GM19372 (cell line): Measurements from ENCODE around the gene CXorf49B.
"Not testable (repeated sequence)": the region's sequence is repeated elsewhere in the genome, so short reads cannot be mapped to it uniquely, and the experiment has no call there.

Source experiments
- ATAC-seq: cut with Tn5 transposase; IDR thresholded peaks from one replicate; pipeline ENCODE4 v1.9.1; 2021; ENCODE audit warnings: mild to moderate bottlenecking, low read depth, moderate library complexity; ENCODE audit not compliant: unreplicated experiment

CXorf49B gene

DNA sequence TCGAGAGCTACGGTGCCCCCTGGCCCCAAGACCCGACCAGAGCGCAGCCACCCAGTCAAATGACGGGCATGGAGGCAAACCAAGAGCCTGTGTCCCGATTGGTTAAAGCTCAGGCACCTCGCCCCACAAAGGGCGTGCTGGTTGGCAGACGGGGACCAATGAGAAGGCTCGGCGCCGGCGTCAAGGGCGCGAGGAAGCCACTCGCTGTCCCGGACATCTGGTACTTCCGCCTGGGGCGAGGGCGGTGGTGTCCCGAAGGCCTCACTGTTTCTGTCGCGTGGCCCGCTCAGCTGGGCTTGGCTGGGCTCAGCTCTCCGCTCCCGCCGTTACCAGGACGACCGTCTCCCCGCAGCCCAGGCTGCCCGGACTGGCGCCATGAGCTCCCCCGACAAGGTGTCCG is at the start of gene CXorf49B:
Gene CXorf49B, plus strand, starts transcription at position 301 of the 400 bp plus-strand sequence. Its CDS starts 75 bp downstream, at position 376.
- ATAC-seq: not testable (repeated sequence)

DNA sequence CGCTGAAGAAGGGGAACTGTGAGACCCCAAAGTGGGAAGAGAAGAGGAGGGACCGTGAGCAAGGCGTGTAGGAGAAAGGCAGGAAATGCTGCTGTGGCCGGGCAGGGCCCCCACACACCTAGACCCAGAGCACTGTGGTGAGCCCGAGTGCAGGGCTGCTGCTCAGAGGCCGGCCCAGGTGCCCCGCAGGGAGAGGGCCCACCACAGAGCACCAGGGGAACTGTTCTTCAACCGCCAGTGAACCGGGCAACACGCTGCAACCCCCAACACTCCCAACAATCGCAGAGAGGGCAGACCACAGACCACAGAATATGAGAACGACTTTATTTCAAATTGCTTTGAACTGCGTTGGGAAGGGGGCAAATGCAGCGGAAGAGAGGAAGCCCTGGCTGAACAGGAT is 49.1 kb upstream of the CXorf49B start:
- not testable (repeated sequence) for ATAC-seq

DNA sequence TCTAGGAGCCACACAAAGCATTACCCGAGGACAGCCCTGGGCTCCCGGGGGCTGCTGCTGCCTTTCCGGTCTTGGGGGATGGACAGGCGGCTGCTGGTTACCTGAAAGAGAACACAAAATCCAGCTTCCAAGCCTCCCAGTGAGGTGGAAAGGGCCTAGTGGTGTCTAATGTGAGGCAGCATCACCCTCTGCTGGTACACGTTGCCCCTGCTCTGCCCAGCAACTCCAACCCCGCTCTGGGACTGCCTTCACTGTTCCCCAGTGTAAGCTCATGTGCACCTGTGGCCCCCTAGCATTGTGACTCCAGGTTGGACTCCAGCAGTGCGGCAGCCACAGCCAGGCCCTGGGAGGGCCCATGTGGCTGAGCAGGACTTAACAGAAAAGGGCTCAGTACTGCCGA is 47.6 kb upstream of the CXorf49B start:
- not testable (repeated sequence) for ATAC-seq

DNA sequence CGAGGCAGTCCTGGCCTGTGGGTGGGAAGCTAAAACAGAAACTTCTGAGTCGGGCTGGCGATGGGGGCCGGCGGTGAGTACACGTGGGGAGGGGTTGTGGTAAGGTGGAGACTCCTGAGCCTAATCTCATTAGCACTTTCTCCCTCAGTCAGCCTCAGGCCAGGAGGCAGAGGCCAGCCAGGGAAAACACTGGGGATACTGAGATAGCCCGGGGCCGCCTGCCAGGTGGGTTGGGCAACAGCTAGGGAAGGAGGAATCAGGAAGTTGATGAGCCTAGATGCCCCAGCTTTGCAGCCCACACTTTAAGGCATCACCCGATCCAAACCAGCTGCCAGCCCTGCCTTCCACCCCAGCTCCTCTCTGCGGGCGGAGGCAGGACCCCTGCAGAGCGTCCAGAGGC is 46.8 kb upstream of the CXorf49B start:
- not testable (repeated sequence) for ATAC-seq

DNA sequence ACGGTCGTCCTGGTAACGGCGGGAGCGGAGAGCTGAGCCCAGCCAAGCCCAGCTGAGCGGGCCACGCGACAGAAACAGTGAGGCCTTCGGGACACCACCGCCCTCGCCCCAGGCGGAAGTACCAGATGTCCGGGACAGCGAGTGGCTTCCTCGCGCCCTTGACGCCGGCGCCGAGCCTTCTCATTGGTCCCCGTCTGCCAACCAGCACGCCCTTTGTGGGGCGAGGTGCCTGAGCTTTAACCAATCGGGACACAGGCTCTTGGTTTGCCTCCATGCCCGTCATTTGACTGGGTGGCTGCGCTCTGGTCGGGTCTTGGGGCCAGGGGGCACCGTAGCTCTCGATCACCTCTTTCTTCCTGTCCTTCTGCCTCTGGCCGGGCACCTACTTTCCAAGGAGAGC is 45.0 kb upstream of the CXorf49B start, which contains the start of gene CXorf49:
Gene CXorf49, minus strand, starts transcription at position 101 of the 400 bp plus-strand sequence. CDS start 134 bp downstream, outside the sequence.
- ATAC-seq: not testable (repeated sequence)

DNA sequence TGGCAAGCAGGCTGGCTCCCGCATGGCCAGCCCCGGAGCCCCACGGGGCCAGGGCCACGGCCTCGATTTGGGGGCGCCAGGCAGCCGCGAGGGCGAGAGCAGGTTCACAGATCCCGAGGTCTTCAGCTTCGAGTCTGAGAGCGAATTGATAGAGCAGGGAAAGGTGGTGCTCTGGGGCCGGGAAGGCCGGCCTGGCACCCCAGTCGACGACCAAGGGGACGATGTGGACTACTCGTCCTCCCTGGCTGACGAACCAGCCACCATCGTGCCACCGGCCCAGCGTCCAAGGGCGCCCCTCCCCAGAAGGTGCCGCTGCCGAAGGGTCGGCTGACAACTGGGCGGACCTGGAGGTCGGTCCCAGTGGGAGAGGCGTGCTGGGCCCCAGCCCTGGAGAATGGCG is 44.0 kb upstream of the CXorf49B start:
- not testable (repeated sequence) for ATAC-seq

DNA sequence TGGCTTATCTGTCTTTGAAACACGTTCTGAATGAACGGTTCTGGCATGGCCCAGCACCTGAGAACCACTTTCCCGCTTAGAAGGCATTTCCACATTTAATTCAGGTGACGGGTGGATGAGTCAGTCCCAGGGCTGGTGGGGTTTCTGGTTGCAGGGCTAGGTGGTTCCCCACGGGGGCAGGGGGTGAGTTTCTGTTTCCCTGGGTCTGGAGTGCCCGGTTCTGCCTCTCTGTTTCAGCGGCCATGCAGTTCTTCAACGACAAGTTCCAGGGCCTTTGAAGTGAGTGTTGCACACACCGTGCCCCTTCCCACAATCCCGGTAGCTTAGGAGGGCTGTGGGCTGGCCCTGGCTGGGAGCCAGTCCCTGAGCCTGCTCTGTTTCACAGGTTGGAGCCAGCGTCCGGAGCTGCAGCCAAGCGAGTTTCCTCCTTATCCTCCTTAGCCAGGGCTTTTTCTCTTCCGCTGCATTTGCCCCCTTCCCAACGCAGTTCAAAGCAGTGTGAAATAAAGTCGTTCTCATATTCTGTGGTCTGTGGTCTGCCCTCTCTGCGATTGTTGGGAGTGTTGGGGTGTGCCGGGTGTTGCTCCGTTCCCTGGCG is 42.8 kb upstream of the CXorf49B start:
- ATAC-seq: not testable (repeated sequence)

DNA sequence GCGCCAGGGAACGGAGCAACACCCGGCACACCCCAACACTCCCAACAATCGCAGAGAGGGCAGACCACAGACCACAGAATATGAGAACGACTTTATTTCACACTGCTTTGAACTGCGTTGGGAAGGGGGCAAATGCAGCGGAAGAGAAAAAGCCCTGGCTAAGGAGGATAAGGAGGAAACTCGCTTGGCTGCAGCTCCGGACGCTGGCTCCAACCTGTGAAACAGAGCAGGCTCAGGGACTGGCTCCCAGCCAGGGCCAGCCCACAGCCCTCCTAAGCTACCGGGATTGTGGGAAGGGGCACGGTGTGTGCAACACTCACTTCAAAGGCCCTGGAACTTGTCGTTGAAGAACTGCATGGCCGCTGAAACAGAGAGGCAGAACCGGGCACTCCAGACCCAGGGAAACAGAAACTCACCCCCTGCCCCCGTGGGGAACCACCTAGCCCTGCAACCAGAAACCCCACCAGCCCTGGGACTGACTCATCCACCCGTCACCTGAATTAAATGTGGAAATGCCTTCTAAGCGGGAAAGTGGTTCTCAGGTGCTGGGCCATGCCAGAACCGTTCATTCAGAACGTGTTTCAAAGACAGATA is 2.4 kb upstream of the CXorf49B start:
- ATAC-seq: not testable (repeated sequence)

DNA sequence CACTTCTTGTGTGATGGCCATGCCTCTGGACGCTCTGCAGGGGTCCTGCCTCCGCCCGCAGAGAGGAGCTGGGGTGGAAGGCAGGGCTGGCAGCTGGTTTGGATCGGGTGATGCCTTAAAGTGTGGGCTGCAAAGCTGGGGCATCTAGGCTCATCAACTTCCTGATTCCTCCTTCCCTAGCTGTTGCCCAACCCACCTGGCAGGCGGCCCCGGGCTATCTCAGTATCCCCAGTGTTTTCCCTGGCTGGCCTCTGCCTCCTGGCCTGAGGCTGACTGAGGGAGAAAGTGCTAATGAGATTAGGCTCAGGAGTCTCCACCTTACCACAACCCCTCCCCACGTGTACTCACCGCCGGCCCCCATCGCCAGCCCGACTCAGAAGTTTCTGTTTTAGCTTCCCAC is 1.7 kb downstream of the CXorf49B start:
- ATAC-seq: not testable (repeated sequence)

DNA sequence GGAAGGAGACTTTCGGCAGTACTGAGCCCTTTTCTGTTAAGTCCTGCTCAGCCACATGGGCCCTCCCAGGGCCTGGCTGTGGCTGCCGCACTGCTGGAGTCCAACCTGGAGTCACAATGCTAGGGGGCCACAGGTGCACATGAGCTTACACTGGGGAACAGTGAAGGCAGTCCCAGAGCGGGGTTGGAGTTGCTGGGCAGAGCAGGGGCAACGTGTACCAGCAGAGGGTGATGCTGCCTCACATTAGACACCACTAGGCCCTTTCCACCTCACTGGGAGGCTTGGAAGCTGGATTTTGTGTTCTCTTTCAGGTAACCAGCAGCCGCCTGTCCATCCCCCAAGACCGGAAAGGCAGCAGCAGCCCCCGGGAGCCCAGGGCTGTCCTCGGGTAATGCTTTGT is 2.5 kb downstream of the CXorf49B start:
- ATAC-seq: not testable (repeated sequence)

DNA sequence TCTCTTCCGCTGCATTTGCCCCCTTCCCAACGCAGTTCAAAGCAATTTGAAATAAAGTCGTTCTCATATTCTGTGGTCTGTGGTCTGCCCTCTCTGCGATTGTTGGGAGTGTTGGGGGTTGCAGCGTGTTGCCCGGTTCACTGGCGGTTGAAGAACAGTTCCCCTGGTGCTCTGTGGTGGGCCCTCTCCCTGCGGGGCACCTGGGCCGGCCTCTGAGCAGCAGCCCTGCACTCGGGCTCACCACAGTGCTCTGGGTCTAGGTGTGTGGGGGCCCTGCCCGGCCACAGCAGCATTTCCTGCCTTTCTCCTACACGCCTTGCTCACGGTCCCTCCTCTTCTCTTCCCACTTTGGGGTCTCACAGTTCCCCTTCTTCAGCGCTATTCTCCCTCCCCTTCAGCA is 4.0 kb downstream of the CXorf49B start:
- ATAC-seq: not testable (repeated sequence)

DNA sequence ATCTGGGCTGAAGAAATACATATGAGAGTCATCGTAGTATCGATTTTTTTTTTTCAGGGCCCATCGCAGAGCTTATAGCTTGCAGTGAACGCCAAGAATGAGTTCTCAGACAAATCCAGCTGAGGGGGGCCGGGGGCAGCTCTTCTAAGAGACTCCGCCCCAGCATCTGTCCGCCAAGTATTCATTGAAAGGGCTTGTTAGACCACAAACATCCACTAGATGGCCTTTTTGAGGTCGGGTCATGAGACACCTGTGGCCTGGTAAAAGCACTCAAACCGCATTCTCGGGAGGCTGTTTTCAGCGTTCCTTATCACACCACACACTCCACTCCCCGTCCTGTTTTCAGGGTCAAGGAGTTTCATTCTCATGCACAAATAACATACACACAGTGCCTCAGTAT is 15.2 kb downstream of the CXorf49B start:
- not testable (repeated sequence) for ATAC-seq

DNA sequence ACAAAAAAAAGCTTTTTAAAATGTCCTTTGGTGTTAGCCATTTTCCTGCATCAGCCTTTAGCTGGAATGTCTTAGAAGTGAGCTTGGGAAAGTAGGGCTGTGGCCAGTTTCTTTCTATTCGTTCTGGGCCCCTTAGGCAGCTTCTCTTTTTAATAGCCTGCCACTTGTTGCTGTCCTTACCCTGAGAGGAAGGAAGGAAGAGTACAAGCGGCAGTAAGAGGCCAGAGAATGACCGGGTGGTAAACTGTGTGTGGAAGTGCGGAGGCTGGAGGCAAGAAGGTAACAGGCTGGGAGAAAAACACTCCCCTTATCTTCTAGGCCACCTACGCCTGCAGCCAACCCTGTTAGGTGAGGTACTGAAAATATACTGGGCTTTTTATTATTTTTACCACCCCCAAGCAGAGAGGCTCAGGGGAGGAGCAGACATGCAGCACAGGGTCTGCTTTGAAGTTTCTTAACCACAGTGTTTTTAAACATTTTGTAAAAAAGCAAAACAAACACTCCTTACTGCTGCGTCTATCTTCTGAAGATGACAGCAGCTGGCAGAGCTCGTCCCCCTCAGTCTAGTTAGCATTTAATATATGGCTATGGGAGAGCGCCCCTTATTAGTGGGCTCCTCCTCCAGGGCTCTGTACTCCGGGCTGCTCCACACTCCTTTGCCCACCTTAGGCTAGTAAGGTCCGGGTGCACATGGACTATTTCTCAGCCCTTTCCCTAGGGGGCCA is 19.2 kb downstream of the CXorf49B start:
- ATAC-seq: not testable (repeated sequence)

DNA sequence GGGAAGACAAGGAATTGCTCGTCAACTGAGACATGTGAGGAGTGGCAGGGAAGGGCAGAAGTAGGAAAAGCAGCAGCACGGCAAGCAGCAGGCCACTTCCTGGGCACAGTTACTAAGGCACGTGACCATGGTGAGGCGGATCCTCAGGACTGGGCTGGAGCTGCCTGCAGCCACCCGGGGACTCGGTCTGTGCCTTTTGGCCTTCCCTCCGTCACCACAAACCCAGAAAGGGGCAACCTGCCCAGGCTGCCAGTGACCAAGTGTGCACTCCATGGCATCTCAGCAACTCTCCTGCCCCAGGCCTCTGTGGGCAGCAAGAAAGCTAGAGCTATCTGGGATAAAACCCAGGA is 19.8 kb downstream of the CXorf49B start:
- ATAC-seq: not testable (repeated sequence)

DNA sequence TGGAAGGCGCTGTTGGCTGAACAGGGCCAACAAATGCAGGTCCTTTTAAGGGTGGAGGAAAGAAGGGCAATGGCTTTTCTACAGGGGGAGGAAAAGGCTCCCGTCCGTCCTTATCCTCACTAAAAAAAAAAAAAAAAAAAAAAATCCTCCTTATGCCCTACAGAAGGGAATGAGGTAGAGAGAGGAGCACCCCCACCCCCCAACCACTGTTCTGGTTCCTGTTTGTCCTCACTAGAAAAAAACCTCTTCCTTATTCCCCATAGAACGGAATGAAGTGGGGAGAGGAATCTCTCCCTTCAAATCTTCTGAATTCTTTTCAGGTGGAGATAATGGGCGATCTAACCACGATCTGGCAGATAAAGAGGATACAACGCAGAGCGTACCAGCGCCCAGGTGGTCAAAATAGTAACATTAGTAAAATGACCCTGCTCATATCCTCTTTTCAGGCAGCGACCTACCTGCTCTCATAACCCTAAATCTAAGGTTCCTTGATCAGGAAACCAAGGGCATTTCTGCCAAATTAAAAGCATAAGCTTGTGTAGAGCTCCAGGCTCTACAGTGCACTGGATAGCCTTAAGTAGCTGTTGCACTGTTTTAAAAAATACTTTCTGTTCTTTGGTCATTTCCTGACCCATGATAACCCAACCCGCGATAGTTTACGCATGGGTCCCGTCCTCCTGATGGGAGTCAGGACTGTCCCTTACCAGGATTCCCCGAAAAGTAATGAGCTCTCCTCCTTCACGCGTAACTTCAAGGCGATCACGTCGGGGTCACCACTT is 20.6 kb downstream of the CXorf49B start:
- not testable (repeated sequence) for ATAC-seq

DNA sequence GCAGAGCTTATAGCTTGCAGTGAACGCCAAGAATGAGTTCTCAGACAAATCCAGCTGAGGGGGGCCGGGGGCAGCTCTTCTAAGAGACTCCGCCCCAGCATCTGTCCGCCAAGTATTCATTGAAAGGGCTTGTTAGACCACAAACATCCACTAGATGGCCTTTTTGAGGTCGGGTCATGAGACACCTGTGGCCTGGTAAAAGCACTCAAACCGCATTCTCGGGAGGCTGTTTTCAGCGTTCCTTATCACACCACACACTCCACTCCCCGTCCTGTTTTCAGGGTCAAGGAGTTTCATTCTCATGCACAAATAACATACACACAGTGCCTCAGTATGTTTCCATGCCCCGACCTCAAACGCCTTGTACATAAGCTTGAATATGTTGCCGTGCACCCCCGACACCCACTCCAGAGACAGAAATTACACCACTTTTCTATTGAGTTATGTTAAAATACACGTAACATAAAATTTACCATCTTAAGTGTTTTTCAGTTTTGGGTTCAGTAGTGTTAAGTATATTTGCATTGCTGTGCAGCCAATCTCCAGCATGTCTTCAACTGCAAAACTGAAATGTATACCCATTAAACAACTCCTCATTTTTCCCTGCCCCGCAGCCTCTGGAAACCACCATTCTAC is 21.3 kb downstream of the CXorf49B start:
- ATAC-seq: not testable (repeated sequence)

DNA sequence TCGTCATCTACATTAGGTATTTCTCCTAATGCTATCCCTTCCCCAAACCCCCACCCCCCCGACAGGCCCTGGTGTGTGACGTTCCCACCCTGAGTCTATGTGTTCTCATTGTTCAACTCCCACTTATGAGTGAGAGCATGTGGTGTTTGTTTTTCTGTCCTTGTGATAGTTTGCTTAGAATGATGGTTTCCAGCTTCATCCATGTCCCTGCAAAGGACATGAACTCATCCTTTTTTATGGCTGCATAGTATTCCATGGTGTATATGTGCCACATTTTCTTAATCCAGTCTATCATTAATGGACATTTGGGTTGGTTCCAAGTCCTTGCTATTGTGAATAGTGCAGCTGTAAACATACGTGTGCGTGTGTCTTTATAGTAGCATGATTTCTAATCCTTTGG is 43.3 kb downstream of the CXorf49B start:
- ATAC-seq: not testable (repeated sequence)

DNA sequence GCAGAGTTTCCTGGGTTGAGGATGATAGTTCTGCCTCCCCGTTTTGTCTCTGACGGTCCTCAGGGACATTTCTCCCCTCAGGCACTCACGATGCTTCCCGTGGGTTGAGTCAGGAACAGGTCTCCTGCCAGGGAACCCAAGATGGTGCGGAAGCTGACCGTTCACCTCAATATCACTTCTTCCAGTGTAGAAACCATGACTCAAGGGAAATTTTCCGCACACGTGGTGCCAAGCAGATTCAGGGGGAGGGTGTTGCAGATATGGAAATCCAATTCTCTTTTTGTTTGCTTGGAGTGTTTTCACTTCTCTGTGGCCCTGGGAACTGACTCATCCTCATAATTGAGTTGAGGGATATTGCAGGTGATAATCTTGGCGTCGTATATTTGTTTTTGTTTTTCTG is 46.7 kb downstream of the CXorf49B start:
- ATAC-seq: no peak

DNA sequence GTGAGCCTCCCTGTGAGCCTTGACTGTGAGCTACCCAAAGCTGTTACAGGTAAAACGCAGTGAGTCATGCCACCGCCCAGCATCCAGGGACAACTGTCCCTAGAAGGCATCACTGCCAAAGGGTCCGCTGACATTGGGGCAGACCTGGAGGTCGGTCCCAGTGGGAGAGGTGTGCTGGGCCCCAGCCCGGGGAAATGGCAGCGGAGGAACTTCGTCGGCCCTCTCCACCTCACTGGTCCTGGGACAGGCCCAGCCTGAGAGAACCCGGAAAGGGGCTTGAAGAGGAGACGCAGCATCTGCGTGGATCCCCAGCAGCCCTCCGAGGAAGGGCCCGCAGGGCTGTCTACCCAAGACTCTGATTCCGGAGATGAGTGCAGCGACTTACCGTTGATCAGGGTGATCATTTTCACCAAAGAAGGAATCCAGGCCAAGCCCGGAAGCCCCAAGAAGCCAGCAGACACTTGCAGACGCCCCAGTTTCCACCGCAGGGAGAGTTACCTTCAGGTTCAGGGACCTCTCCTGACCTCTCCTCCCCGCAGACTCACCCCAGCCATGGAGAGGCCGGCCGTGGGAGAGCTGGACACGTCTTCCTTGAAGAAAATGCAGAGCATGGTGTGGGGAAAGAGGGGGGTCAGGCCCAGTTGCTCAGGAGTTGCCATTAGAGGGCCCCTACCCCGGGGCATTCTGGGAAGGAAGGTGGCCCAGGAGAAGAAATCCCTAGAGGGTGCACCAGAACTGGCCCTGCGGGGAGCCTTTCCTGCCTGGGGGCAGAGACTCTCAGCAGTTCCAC is 51.2 kb downstream of the CXorf49B start:
- ATAC-seq: no peak
